Adrenal gland (tissue), 12 donors: ENCODE measurements around the gene ARPC1B. TPM values are rescaled to one million over a fixed set of nuclear protein-coding genes. Genes with fewer than 3 reads are reported as not detected.
"Not testable (repeated sequence)": the region's sequence is repeated elsewhere in the genome, so short reads cannot be mapped to it uniquely, and the experiment has no call there.

ENCODE experiments used
- DNase-seq, 7 donors: peaks; one replicate each; pipeline ENCODE4 v3.0.0-alpha.2; 2019 to 2020
- H3K27ac ChIP-seq, 5 donors: fragments of 200-600 bp; sonication (generic) in 4 of 5; 1 replicate in 3 of 5; 2 replicates in 2 of 5; pipeline versions ENCODE4 v1.5.1 to v1.8.0; 2016 to 2020; ENCODE audit warnings: mild to moderate bottlenecking in 1 of 5
- H3K27me3 ChIP-seq: fragments of 200-600 bp; 2 replicates; pipeline ENCODE4 v1.8.0; 2021
- H3K36me3 ChIP-seq, 2 donors: fragments of 200-600 bp; replicated peaks in 1 of 2; 1 replicate in 1 of 2; 2 replicates in 1 of 2; pipeline versions ENCODE4 v1.5.1 to v1.8.0; 2018 to 2022
- H3K4me1 ChIP-seq, 2 donors: fragments of 200-600 bp; replicated peaks in 1 of 2; 1 replicate in 1 of 2; 2 replicates in 1 of 2; pipeline versions ENCODE4 v1.5.1 to v1.8.0; 2018 to 2021
- H3K4me3 ChIP-seq, 4 donors: fragments of 200-600 bp; sonication (generic) in 3 of 4; one replicate each; pipeline ENCODE4 v1.5.1; 2016 to 2018
- H3K9me3 ChIP-seq, 3 donors: fragments of 200-600 bp; sonication (generic) in 1 of 3; replicated peaks in 1 of 3; 1 replicate in 2 of 3; 2 replicates in 1 of 3; pipeline versions ENCODE4 v1.5.1 to v1.8.0; 2016 to 2021
- CTCF ChIP-seq, 6 experiments: fragments of 450-650 bp in 4 of 6; fragments of 200-600 bp in 2 of 6; sonication (generic) in 1 of 6; IDR thresholded peaks; 1 replicate in 5 of 6; 2 replicates in 1 of 6; pipeline versions ENCODE4 v1.5.1 to v1.8.0; 2016 to 2021; ENCODE audit warnings: antibody characterized with exemption in 6 of 6, mild to moderate bottlenecking in 2 of 6, moderate library complexity in 1 of 6
- POLR2A ChIP-seq, 2 donors: fragments of 450-650 bp; IDR thresholded peaks; one replicate each; pipeline ENCODE4 v1.6.1; 2017; ENCODE audit warnings: antibody characterized with exemption in 2 of 2, mild to moderate bottlenecking in 2 of 2, moderate library complexity in 1 of 2
- WGBS, 4 donors: extraction: QIAGEN DNeasy Blood & Tissue Kit in 2 of 4; methylation state at CpG; one replicate each; pipeline versions ENCODE4 v1.1.5 to v1.1.7; 2013 to 2017; 5-methylcytosine and 5-hydroxymethylcytosine counted together
- intact Hi-C, 2 donors: fragments of 100-400 bp; cut with DNase I; formaldehyde crosslinking; loops; one replicate each; pipeline versions ENCODE4 v1.14.1 to v1.15.0; 2022 to 2023
- polyA plus RNA-seq, 3 donors: library from polyadenylated mRNA; stranded (reverse); fragments of 200-250 nt in 2 of 3; fragments of 350-450 nt in 1 of 3; fragmentation: Illumina TruSeq in 1 of 3; extraction: RNeasy Lipid Tissue Mini Kit (QIAGEN cat#74804) in 1 of 3; gene quantifications; one replicate each; pipeline ENCODE4 v1.2.3, GENCODE V29; 2013 to 2014
- total RNA-seq, 9 donors: library from RNA; depleted of rRNA in 4 of 9; stranded (reverse); fragments of >200 nt in 4 of 9; fragments of 120-200 nt in 1 of 9; fragmentation: NEBNext Ultra II Directional in 1 of 9; extraction: Animal tissue kit (Norgen Biotek cat#: 25700) in 1 of 9; gene quantifications; one replicate each; pipeline versions ENCODE4 v1.1.0 to v1.2.4, GENCODE V29; 2013 to 2023
- donor health status: healthy with polysubstance abuse.
- donor health status: Bipolar disorder and iron deficiency.
- donor health status: DM: yes; HTN: yes; CAD: no.
- donor health status: DM: no; HTN: no; CAD: no.
- donor health status: DM: no; HTN: no; CAD: no.
- donor health status: DM: yes; HTN: yes; CAD: no.

The ARPC1B gene
- total and polyA plus RNA-seq, 12 donors, result 57.2 to 353 (median 94.3) TPM

- H3K27me3 ChIP-seq, result no peaks in the 10 kb centered on the region
- intact Hi-C loops, result no loop called here
- 85 to 91% (median 88%) methylated on average over 8 to 13 of the region's 13 CpGs for WGBS, 4 donors
- DNase-seq, result no peak
- H3K27ac ChIP-seq, result no peak overlapping the region
- no peak overlapping the region for H3K4me3 ChIP-seq
- H3K36me3 ChIP-seq, result peaks cover 0 to 24% of the 10 kb centered on the region in 2 donors
- H3K9me3 ChIP-seq, result no peaks in the 10 kb centered on the region
- H3K4me1 ChIP-seq, result peaks cover 16 to 29% of the 10 kb centered on the region in 2 donors
- no peak for TF ChIP-seq POLR2A (IDR thresholded peaks at IDR 0.05)
- no peak for TF ChIP-seq CTCF (IDR thresholded peaks at IDR 0.05)
Measured at GRCh38 chr7:99383791-99384370, 9.4 kb downstream of the ARPC1B start.

- intact Hi-C loops, result no loop called here
- Histone ChIP-seq H3K36me3 (peaks cover 0 to 31% of the 10 kb centered on the region in 2 donors), H3K4me1 (peaks cover 16 to 24% of the 10 kb centered on the region in 2 donors), H3K9me3 (no peaks in the 10 kb centered on the region), H3K4me3 (no peak overlapping the region), H3K27ac (no peak overlapping the region), H3K27me3 (no peaks in the 10 kb centered on the region)
- no peak for DNase-seq
- WGBS, 4 donors, result 84 to 100% (median 90%) methylated on average over 4 of the region's 4 CpGs
- TF ChIP-seq CTCF (IDR thresholded peaks at IDR 0.05) (no peak), POLR2A (IDR thresholded peaks at IDR 0.05) (no peak)
Measured at GRCh38 chr7:99384523-99384922, 10.0 kb downstream of the ARPC1B start.

GRCh38 chr7:99385564-99385963, 11.0 kb downstream of the ARPC1B start:
- WGBS, 4 donors, result 74 to 87% methylated on average over 8 of the region's 8 CpGs; no CpG with 5 or more reads in 2 of the 4 donors
- no peak for TF ChIP-seq POLR2A (IDR thresholded peaks at IDR 0.05)
- TF ChIP-seq CTCF (IDR thresholded peaks at IDR 0.05), result no peak
- no peak overlapping the region for H3K27ac ChIP-seq

GRCh38 chr7:99386584-99387238, 12.2 kb downstream of the ARPC1B start:
- no peak overlapping the region for H3K4me3 ChIP-seq
- TF ChIP-seq CTCF (IDR thresholded peaks at IDR 0.05), result no peak
- no peak for TF ChIP-seq POLR2A (IDR thresholded peaks at IDR 0.05)
- 90 to 95% (median 93%) methylated on average over 9 of the region's 9 CpGs for WGBS, 4 donors
- H3K27me3 ChIP-seq, result no peaks in the 10 kb centered on the region
- peaks cover under 1 to 2% of the 10 kb centered on the region in 2 donors for H3K4me1 ChIP-seq
- intact Hi-C loops, result no loop called here
- no peak for DNase-seq
- no peaks in the 10 kb centered on the region for H3K9me3 ChIP-seq
- H3K27ac ChIP-seq, result no peak overlapping the region
- H3K36me3 ChIP-seq, result peaks cover 0 to 53% of the 10 kb centered on the region in 2 donors

More at GRCh38 chr7:99385564-99385963, 11.0 kb downstream of the ARPC1B start:
- H3K9me3 ChIP-seq, result no peaks in the 10 kb centered on the region
- no peak for DNase-seq
- intact Hi-C loops, result no loop called here
- H3K27me3 ChIP-seq, result no peaks in the 10 kb centered on the region
- no peak overlapping the region for H3K4me3 ChIP-seq
- H3K36me3 ChIP-seq, result peaks cover 0 to 41% of the 10 kb centered on the region in 2 donors
- H3K4me1 ChIP-seq, result peaks cover 12 to 13% of the 10 kb centered on the region in 2 donors

- H3K27me3 ChIP-seq, DNase-seq, H3K4me1 ChIP-seq, H3K9me3 ChIP-seq, H3K4me3 ChIP-seq, H3K27ac ChIP-seq, intact Hi-C loops: not testable (repeated sequence)
- peaks cover 0 to 58% of the 10 kb centered on the region in 2 donors for H3K36me3 ChIP-seq
- WGBS, 4 donors, result 84 to 94% (median 91%) methylated on average over 14 of the region's 14 CpGs
Measured at GRCh38 chr7:99387239-99387635, 12.7 kb downstream of the ARPC1B start.
